ENCODE measurements around the gene KCNIP3.

- no peak for TF ChIP-seq REST (IDR thresholded peaks at IDR 0.05)
- no peak for TF ChIP-seq ZBTB33 (IDR thresholded peaks at IDR 0.05)
Observed at GRCh38 chr2:95267458-95268210, 29.5 kb upstream of the KCNIP3 start.

All from liver (tissue), 1 donor.